ENCODE data around the gene PRDM15.

PRDM15 gene

GRCh38 chr21:41883582-41883981, 4.4 kb upstream of the PRDM15 start:
- no peak for DNase-seq

DNA sequence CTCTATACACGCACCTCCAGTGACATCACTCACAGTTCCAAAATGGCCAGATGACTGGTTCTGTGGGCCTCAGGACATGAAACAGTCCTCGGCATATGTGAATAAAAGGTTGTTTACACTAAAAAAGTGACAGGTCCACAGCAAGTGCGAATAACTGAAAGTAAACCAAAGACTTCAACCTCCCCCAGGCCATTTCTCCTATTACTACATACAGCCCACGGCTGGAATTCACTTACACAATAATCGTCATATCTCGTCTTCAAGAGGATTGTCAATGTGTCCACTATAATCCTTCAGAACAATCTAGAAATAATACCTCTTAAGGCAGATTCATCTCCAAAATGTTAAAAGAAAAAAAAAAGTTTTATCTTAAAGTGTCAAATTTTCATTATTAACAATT, 1.9 kb upstream of the PRDM15 start:
- no peak for DNase-seq

DNA sequence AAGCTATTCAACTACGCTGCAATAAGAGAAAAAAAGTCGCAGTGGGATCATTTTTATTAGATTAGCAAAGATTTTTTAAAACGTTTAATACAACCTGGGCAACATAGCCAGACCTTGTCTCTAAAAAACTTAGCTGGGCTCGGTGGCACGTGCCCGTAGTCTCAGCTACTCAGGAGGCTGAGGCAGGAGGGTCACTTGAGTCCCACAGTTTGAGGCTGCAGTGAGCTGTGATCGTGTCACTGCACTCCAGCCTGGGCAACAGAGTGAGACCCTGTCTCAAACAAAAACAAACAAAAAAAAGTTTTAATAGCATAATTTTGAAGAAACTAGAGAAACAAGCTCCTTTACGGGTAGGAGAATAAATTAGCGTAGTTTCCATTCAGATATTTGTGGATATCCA, 1.0 kb upstream of the PRDM15 start:
- DNase-seq: no peak

- DNase-seq: no peak
These were observed 334 bp downstream of the PRDM15 start for GRCh38 chr21:41878831-41879189.

GRCh38 chr21:41877901-41878830, 978 bp downstream of the PRDM15 start:
- DNase-seq: no peak

DNA sequence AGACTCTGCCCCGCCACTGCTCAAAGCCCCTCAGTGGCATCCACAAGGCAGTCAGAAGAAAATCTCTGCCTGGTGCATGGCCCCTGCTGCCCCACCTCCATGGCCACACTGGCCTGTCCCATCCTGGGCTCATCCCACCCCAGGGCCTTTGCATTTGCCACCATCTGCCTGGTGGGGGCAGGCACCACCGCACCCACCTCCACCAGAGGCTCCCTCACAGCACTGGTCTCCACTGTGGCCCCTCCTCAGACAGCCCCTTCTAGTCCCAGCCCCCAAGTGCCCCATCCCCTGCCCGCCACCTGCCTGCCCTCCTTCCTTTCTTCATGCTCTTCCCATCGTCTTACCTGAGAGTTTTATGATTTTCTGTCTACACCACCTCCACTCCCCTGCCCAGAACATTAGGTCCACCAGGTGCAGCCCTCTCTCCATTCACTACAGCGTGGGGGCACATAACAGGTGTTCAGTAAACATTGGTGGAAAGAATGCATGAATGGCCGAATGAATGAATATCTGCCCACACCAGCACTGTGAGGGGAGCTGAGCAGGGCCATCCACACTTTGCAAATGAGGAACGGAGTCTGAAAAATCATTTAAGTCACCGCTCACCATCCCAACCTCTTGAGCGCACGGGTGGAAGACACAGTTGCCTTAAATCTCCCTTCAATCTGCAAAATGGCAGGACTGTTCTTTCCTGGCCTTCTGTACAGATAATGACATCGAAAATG, 2.1 kb downstream of the PRDM15 start:
- no peak for DNase-seq

- no peak for DNase-seq
These were observed 2.7 kb downstream of the PRDM15 start for GRCh38 chr21:41876396-41876795.

- DNase-seq: no peak
These were observed 4.1 kb downstream of the PRDM15 start for GRCh38 chr21:41875086-41875485.

- DNase-seq: no peak
These were observed 4.5 kb downstream of the PRDM15 start for GRCh38 chr21:41874611-41875010.

DNA sequence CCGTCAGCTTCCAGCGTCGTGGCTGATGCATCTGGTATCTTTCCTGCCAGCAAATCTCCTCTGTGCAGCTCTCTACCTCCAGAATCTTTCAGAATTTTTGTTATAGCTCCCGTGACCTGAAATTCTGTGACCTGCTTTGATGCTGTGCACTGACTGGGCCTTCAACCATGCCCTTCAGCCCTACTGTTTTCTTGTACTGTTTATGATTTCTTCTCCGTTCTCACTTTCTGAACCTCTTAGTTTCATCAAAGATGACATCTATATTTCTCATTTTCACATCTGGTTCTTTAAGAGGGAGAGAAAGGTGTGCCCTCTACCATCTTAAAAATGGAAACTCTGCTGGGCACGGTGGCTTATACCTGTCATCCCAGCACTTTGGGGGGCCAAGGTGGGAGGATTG, 5.7 kb downstream of the PRDM15 start:
- DNase-seq: no peak

DNA sequence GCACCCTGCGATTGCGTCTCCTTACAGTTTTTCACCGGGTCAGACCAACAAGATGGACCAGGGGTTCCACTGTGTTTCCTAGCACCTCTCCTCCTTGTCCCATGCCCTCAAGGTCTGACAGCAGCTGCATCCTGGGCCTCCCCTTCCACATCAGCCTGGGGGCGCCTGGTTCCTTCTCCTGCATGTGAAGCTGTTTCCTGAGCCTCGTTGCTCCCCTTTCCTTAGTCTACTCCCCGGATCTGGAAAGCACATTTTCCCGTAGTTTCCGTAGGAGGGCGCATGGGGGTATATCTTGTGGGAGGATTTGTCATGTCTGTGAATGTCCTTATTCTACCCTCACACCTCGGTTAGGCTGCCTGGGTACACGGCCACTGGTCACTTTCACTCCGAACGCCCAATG, 6.1 kb downstream of the PRDM15 start:
- DNase-seq: no peak

- DNase-seq: no peak
These were observed 7.7 kb downstream of the PRDM15 start for GRCh38 chr21:41871293-41872030.

- DNase-seq: no peak
These were observed 9.4 kb downstream of the PRDM15 start for GRCh38 chr21:41869771-41870170.

GRCh38 chr21:41868062-41868710, 11.0 kb downstream of the PRDM15 start:
- no peak for DNase-seq

DNA sequence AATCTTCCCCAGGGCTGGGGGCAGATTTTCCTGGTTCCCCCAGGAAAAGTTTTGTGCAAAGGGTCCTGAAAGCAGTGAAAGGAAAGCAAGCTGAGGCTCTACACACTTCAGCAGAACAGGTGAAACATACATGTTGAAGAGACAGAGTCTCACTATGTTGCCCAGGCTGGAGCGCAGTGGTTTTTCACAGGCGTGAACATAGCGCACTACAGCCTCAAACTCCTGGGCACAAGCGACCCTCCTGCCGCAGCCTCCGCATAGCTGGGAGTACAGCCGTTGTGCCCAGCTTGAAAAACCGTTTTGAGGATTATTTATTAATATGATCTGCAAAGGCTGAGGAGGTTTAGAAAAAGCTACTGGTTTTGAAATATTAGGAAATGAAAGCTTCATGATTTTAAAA, 11.8 kb downstream of the PRDM15 start:
- no peak for DNase-seq

DNA sequence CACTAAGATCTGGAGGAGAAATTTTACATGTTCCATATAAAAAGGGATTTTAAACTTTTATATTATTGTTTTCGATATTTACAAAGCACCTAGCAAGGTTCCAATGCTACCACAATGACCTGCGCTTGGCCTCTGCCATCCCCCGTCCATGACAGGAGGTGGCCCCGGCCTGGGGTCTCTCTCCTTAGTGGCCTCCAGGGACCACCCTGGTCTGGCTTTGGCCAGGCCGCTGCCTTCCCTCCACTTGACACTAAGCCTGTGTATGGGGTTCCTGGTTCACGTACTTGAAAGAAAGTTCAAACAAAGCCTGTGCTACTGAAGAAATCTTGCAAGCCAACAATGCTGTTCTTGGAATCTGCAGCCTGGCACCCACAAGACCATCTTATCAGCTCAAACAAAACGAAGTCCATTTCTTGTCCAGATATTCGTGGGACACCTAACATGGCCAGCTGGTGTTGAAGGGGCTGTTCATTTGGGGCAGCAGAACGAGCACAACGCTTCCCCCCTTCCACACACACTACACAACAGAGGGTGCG, 12.8 kb downstream of the PRDM15 start:
- no peak for DNase-seq

- no peak for DNase-seq
These were observed 14.0 kb downstream of the PRDM15 start for GRCh38 chr21:41865002-41865777.

DNA sequence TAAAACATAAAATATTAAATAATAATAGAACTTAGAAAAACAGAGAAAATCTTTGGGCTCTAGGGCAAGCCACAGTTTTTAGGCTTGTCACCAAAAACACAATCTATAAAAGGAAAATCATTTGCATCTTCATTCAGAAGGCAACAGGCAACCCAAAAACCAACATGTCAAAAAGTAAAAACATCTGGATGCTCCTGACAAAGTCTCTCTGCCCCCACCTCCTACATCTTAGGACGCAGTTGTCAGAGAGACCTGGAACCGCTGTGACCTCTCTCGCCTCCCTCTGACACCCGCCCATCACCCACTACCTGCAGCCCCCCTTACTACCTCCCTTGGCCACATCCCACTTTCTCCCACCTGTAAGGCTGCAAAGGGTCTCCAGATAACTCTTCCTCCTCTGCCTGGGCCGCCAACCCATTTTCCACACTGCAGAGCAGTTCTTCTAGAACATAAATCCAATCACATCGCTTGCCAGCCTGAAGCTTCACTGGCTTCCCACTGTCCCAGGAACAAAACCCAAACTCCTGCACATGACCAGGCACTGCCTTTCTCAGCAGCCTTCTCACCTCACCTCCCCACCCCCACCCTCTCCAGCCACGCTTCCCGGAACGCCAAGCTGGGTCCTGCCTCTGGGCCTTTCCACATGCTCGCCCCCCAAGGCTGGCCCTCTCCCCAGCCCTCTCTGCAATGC, 14.7 kb downstream of the PRDM15 start:
- DNase-seq: no peak

DNA sequence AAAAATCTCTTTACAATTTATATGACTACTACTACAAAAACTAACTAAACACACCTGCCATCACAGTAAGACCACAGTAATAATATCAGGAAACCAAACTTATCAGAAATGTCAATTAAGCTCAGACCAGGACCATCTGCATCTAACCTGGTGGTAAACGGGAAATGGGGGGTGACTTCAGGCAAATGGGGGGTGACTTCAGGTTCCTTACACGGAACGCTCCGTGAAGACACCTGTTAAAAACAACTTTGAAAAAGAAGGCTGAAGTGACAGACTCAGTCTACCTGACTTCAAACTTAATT, 15.8 kb downstream of the PRDM15 start:
- no peak for DNase-seq

DNA sequence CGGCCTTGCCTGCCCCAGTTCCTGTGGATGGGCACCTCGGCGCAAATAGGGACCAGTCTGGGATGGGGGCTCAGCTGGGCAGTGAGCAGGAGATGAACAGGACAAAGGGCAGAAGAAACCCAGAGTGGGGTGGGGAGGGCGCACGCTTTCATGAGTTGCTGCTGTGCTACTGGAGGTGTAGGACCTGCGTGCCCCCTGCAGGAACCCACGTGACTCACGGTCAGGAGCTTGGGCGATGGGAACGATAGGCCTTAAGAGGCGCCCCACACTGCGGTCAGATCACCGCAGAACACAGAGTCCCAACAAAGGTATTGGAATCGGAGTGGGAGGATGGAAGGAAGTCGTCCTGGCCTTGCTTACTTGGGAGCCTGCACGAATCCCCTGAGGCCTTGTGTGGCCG, 17.2 kb downstream of the PRDM15 start:
- no peak for DNase-seq

GRCh38 chr21:41861255-41861654, 17.9 kb downstream of the PRDM15 start:
- no peak for DNase-seq

All from SIG-M5 (cell line).